Mucosa of descending colon (tissue), 3 donors: ENCODE results near the gene PRPF40A. TPM values are rescaled to one million over a fixed set of nuclear protein-coding genes. Genes with fewer than 3 reads are reported as not detected.

Experiments
- ATAC-seq: fragments of 200-7000 bp; cut with Tn5 transposase; one replicate; pipeline ENCODE4 v1.9.1; 2020; ENCODE audit warnings: mild to moderate bottlenecking, moderate library complexity
- DNase-seq, 3 donors: peaks; one replicate each; pipeline ENCODE4 v3.0.0-alpha.2; 2020
- H3K36me3 ChIP-seq: fragments of 200-600 bp; one replicate; pipeline ENCODE4 v1.8.0; 2021; ENCODE audit warnings: low read depth, mild to moderate bottlenecking
- H3K4me1 ChIP-seq: fragments of 200-600 bp; one replicate; pipeline ENCODE4 v1.8.0; 2021; ENCODE audit warnings: low read depth, mild to moderate bottlenecking
- H3K4me3 ChIP-seq: fragments of 200-600 bp; one replicate; pipeline ENCODE4 v1.8.0; 2021; ENCODE audit warnings: mild to moderate bottlenecking
- H3K9me3 ChIP-seq: fragments of 200-600 bp; one replicate; pipeline ENCODE4 v1.8.0; 2021; ENCODE audit warnings: mild to moderate bottlenecking
- intact Hi-C, 2 donors: fragments of 100-400 bp; cut with DNase I in 1 of 2; cut with micrococcal nuclease in 1 of 2; formaldehyde crosslinking; loops; one replicate each; pipeline versions ENCODE4 v1.11.0 to v1.11.1; 2022; cut with DNase I, micrococcal nuclease
- total RNA-seq, 3 donors: library from RNA; stranded (reverse); fragmentation: NEBNext Ultra II Directional in 2 of 3; extraction: Animal tissue kit (Norgen Biotek cat#: 25700) in 2 of 3; gene quantifications; one replicate each; pipeline versions ENCODE4 v1.2.1 to v1.2.4, GENCODE V29; 2021 to 2023
- TF ChIP-seq, protein P1 (sequence below): fragments of 200-600 bp; IDR thresholded peaks from one replicate; pipeline ENCODE4 v1.8.0; 2022; ENCODE audit warnings: antibody characterized with exemption, mild to moderate bottlenecking
- donor health status: DM: no; HTN: no; CAD: no; lungs with moderate emphysema.
- donor health status: DM: no; HTN: no; CAD: no.
- donor health status: DM: no; HTN: yes; CAD: no.

The PRPF40A gene
- total RNA-seq, 3 donors from 2014 or later = 66.6 to 87.4 (median 72.3) TPM

DNA sequence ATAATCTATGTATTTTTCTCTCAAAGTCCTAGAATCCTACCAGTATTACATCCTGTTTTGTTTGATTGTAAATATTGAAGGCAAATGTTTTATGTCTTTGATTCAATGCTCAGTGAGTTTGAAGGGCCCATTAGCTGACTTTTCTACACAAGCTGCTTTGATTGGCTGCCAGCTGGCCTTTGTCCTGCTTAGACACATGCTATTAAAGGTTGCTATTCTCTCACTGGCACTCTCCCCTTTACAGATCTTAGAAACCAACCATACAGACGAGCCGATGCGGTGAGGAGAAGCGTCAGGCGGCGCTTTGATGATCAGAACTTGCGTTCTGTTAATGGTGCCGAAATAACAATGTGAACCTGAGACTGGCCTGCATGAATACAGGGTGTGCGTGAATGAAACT lies 69.7 kb downstream of the PRPF40A start:
- H3K4me1 ChIP-seq = peaks cover 6% of the 10 kb centered on the region
- ATAC-seq (peak; percentile 86), DNase-seq (peak; percentile 60 to 73 (median 66))
- H3K36me3 ChIP-seq = no peaks in the 10 kb centered on the region
- intact Hi-C loops = no loop called here
- no peak overlapping the region for H3K4me3 ChIP-seq
- TF ChIP-seq, protein P1, sequence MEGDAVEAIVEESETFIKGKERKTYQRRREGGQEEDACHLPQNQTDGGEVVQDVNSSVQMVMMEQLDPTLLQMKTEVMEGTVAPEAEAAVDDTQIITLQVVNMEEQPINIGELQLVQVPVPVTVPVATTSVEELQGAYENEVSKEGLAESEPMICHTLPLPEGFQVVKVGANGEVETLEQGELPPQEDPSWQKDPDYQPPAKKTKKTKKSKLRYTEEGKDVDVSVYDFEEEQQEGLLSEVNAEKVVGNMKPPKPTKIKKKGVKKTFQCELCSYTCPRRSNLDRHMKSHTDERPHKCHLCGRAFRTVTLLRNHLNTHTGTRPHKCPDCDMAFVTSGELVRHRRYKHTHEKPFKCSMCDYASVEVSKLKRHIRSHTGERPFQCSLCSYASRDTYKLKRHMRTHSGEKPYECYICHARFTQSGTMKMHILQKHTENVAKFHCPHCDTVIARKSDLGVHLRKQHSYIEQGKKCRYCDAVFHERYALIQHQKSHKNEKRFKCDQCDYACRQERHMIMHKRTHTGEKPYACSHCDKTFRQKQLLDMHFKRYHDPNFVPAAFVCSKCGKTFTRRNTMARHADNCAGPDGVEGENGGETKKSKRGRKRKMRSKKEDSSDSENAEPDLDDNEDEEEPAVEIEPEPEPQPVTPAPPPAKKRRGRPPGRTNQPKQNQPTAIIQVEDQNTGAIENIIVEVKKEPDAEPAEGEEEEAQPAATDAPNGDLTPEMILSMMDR = no peak
- H3K9me3 ChIP-seq = no peaks in the 10 kb centered on the region

DNA sequence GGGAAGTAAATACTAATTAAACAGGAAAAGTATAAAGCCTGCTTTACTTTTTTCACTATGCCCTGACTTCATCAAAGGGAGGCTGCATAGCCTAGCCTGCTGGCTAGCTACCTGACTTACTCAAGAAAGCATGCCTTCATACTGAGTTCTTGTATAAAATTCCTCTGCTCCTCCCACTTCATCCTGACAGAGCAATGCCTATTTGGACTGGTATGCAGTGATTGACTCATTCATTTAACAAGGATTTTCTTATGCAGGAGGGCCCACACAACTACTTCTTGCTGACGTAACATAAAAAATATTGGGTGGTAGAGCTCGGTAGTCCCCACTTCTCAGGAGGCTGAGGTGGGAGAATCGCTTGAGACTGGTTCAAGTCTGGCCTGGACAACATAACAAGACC lies 70.5 kb downstream of the PRPF40A start:
- DNase-seq (no peak), ATAC-seq (peak; percentile 17)
- no peaks in the 10 kb centered on the region for H3K36me3 ChIP-seq
- intact Hi-C loops = no loop called here
- H3K4me1 ChIP-seq = peaks cover 6% of the 10 kb centered on the region
- TF ChIP-seq, protein P1 = no peak
- H3K9me3 ChIP-seq = no peaks in the 10 kb centered on the region
- H3K4me3 ChIP-seq = no peak overlapping the region

DNA sequence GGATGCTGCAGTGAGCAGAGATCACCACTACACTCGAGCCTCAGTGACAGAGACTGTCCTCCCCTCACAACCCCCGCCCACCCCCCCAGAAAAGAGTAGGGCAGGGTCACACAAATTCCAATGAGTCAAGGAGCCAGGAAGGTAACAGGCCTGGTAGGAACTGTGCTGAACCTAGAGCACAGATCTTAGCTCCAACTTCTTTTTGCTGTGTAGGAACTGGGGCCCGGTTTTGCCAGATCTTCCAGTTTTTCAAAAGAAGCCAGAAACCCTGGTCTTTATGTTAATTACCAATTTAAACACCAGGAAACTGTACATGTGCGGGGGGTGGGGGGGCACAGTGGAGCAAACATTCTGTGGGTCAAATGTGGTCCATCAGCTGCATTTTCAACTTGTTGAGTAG lies 71.0 kb downstream of the PRPF40A start:
- Histone ChIP-seq H3K4me3 (no peak overlapping the region), H3K36me3 (no peaks in the 10 kb centered on the region), H3K4me1 (peaks cover 6% of the 10 kb centered on the region), H3K9me3 (no peaks in the 10 kb centered on the region)
- ATAC-seq = no peak
- DNase-seq = no peak
- TF ChIP-seq, protein P1 = no peak
- intact Hi-C loops = no loop called here

DNA sequence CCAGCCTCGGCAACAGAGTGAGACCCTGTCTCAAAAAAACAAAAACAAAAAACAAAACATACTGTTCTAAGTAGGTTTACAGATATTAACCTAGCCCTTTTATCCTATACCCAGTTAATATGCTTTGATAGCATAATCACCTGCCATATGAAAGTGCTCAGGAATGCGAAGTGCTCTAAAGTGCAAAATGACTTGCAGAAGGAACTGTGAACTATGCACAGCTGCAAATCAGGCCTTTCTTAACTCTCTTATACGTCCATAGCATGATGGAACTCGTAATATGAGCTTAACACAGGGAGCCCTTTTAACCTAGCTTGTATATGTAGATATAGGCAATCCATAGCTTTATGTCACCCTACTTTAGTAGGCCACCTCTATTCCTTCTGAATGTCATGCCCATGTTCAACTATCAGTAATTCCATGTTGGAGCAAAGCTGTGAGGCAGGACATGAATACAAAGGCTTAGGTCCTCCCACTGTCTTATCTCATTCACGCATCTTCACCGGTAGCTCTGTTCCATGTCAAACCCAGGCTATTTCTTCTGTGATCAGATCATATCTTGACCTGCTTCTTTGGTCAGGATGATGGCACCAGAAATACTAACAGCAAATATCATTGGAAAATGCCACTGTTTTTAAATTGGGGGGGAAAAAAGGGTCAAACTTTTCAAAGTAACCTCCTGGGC lies 72.9 kb downstream of the PRPF40A start:
- H3K4me1 ChIP-seq = peaks cover 6% of the 10 kb centered on the region
- H3K4me3 ChIP-seq = no peak overlapping the region
- H3K9me3 ChIP-seq = no peaks in the 10 kb centered on the region
- ATAC-seq = no peak
- TF ChIP-seq, protein P1 = no peak
- intact Hi-C loops = no loop called here
- DNase-seq = no peak
- H3K36me3 ChIP-seq = no peaks in the 10 kb centered on the region

DNA sequence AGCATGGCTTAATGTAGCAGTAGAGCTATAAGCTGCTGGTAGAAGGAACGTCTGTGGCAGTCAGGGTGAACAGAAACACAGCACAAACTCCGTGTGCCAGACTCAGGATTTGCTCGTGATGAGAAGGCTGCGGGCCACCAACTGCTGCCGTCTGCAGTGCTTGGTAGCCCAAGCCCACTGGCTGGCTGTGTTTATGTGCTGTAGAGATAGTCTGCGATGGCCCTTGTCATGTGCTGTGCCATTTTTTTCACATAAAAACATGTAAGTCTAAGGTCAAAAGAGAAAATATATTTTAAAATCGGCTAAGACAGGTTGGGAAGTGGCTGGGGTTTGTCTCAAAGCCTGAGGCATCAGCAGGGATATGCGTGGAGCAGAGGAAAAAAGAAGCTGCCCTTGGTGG lies 78.7 kb downstream of the PRPF40A start:
- DNase-seq (no peak), ATAC-seq (no peak)
- Histone ChIP-seq H3K9me3 (no peaks in the 10 kb centered on the region), H3K4me3 (no peak overlapping the region), H3K4me1 (no peaks in the 10 kb centered on the region), H3K36me3 (no peaks in the 10 kb centered on the region)
- intact Hi-C loops = loop anchor here (5.0 to 10.0 kb wide), 3 partner anchors 304 to 604 kb away; partner anchors contain the start of gene FMNL2 (in 1 of the 2)
- TF ChIP-seq, protein P1 = no peak
